NCI-H1930 (cell line): ENCODE data around the gene TMEM63B.
"Not testable (repeated sequence)": the region's sequence is repeated elsewhere in the genome, so short reads cannot be mapped to it uniquely, and the experiment has no call there.

Source experiments
- DNase-seq, 2 experiments: peaks; one replicate each; lab custom pipeline; 2025; lab: John Stamatoyannopoulos, UW

TMEM63B gene

DNA sequence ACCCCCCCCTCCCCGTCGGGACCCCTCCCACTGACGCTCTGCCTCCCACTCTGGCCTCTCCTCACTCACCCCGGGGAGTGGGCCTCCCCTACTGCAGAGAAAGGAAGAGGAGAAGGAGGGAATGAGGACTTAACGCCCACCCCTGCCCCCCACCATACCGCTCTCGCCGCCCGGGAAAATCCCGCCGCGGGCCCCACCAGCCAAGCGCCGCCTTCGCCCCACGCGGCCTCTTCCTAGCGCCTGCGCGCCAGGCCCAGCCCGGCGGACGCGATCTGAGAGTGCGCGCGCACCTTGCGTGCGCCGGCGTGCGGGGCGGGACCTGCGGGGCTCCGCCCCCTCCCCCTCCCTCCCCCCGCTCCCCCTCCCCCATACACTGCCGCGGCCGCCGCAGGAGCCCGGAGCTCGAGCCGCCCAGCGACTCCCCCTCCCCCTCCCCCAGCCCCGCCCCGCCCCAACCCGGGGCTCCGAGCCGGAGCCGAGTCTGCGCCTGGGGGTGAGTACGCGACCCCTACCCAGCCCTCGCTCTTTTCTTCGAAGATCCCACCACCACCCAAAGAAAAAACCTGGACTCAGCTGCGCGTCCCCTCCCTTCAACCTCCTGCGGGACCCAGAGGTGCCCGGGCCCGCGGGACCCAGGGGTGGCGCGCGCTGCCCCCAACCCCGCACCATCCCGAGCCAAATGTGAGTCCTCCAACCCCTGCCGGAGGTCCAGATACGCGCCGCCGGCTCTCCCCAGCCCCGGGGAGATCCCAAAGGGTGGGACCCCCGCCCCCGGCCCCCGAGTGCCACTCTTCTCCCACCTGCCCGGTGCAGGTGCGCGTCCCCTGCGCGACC lies at the start of gene TMEM63B, which contains the start of gene MRPL14:
TSS of gene TMEM63B (plus strand) at position 369 of the 834 bp plus-strand sequence. CDS start 7,031 bp downstream, outside the sequence.
TSS of gene MRPL14 (minus strand) at position 267 of the 834 bp plus-strand sequence. CDS start 10,841 bp downstream, outside the sequence.
- peak; percentile 76 to 90 for DNase-seq

- no peak for DNase-seq
Measured at GRCh38 chr6:44078219-44078826, 49.0 kb upstream of the TMEM63B start.

DNA sequence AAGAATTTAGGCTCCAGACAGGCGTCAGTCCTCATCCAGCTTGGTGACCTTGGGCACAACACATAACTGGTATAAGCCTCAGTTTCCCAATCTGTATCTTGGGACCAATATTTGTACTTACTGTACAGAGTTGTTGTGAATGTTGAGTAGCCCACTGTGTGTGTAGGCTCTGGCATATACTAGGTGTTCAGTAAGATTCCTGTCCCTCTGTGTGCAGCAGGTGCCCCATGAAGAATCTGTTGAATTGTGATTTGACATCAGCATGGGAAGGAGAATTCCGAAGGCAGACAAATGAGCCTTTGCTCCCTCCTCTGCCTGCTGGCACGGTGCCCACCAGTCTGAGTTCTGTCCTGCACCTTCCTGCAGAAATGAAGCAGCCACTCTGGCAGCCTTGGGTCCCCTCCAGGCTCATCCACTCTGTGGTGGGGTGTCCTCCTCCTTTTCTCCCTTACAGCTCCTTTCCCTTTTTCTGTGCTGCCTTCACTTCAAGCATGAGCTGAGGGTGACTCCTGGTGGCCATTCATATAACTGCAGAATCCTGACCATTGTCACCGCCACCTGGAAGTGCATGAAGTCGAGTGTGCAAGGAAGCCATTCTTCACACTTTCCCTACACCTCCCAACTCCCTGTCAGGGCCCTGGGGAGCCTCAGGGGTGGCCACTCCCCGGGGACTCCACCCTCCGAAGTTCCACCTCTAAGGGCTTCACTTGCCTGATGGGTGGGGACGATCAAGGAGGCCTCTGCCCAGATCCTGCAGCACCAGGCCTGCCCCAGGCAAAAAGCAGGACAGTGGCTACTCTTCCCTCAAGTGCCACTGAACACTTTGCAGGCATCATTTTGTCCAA lies 48.3 kb upstream of the TMEM63B start:
- no peak for DNase-seq

DNA sequence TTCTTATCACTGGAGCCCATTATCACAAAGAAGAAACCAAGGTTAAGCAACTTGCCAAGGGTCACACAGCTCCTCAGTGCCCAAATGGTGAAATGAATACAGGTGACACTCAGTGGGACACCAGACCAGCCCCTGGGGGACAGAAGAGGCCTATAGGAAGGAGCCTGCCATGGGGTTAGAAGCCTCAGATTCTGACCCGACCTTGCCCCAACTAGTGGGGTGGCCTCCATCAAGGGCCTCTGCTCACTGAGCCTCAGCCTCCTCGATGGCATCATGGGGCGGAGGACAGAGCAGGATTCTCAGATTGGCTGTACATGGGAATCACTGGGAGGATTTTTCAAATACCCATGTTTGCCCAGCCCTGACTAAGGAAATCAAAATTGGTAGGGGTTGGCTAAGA lies 47.7 kb upstream of the TMEM63B start:
- no peak for DNase-seq

GRCh38 chr6:44080561-44081521 lies 46.5 kb upstream of the TMEM63B start:
- no peak for DNase-seq

DNA sequence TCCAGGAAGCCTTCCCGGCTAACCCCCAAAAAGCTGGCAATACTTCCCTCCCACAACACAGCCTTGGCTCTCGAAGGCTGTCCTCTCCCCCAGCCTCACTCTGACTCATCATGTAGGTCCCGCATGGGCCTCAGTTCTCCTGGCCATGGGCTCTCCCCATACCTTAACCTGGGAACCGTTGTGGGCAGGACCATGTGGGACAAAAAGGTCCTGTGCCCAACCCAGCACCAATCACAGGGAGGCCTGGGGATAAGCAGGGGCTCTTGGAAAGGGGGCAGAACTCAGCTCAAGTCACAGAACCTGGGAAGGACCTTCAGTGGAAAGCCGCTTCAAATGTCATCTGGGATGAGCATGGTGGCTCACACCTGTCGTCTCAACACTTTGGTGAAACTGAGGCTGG lies 45.6 kb upstream of the TMEM63B start:
- no peak for DNase-seq

DNA sequence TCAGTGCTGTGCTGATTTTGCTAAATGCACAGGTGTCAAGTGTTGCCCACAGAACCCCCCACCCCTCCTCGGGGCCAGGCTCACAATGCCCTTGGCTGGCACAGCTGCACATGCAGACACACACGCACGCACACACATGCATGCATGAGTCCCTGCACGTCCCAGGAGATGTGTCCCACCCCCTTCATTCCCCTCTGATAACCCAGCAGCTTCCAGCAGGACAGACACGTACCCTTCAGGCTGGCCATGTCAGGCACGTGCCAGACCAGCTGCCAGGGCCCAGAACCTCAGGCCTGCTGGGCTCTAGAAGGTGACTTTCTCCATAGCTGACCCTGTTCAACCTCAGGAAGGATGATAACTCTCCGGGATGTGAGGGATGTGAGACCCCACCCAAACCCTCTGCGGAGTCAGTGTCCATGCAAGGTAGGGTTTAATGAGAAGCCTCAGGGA lies 44.5 kb upstream of the TMEM63B start:
- DNase-seq, result no peak

DNA sequence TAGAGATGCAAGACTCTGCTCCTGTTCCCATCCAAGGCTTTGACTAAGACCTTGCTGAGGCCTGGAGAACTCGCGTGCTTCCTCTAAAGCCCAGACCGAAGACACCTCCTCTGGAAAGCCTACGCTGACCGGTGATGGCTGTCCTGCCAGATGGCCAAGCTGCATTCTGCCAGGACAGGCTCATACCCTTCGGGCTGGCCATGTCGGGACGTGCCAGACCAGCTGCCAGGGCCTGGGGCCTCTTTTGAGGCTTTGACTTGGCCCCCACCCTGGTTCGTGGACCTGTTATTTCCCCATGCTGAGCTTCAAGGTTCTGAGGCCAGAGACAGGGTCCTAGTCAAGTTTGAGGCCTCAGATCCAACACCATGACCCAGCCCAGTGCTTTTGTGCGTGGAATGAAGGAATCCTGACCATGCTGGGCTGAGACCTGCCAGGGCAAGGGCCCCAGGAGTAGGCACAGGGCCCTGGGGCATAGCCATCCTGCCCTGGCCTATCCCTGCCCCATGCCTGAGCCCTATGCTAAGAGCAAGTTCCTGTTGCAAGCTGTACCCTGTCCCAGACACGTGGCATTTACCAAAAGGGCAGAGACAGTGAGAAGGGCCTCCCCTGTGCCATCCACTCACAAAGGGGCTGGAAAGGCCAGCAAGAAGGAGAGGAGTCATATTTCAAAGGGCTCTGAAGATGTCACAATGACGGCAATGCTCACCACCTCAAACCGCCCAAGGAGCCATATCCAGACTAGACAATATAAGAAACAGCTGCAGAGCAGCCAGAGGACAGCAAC lies 42.9 kb upstream of the TMEM63B start:
- no peak for DNase-seq

DNA sequence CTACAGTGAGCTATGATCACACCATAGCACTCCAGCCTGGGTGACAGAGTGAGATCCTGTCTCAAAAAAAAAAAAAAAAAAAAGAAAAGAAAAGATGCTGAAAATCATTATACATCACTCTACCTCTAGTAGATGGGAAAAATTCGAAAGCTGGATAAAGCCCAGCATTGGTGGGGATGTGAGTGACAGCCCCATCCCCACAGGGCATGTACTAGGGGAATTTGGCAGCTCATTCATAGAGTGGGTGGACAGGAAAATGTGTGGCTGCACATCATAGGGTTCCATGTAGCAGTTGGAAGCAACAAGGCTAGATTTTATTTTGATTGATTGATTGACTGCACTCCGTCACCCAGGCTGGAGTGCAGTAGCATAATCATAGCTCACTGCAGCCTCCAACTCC lies 42.1 kb upstream of the TMEM63B start:
- DNase-seq, result no peak

DNA sequence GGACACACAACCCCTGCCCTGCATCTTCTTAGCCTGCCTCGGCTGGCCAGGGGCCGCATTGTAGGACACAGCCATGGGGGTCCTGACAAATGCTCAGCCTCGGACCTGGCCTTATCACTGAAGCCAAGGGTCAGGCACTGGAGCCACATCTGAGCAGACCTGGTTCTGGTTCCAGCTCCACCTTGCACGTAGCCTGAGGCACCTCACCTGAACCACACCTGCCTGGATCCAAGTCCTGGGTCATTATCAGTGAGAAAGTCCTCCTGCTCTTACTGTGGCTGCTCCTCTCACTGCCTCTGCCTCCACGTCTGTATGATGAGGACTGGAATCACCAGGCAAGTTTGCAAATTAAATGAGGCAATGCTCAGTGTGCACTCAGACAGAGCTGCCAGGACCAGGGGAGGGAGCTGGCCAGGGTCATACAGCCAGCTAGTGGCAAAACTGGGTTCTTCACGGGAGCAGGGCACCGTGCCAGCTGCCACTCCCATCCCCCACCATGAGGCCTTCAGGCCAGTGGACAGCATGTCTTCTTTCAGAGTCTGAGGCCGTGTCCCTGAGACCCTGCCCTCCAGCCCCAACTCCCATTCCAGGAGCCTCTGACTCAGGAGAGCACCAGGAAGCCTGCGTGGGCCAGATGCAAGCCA lies 40.3 kb upstream of the TMEM63B start:
- no peak for DNase-seq

GRCh38 chr6:44087623-44088022 lies 39.7 kb upstream of the TMEM63B start:
- DNase-seq, result no peak

- DNase-seq, result no peak
Measured at GRCh38 chr6:44088827-44089590, 38.3 kb upstream of the TMEM63B start.

- no peak for DNase-seq
Measured at GRCh38 chr6:44090465-44090864, 36.9 kb upstream of the TMEM63B start.

- DNase-seq, result not testable (repeated sequence)
Measured at GRCh38 chr6:44091356-44091755, 36.0 kb upstream of the TMEM63B start.

DNA sequence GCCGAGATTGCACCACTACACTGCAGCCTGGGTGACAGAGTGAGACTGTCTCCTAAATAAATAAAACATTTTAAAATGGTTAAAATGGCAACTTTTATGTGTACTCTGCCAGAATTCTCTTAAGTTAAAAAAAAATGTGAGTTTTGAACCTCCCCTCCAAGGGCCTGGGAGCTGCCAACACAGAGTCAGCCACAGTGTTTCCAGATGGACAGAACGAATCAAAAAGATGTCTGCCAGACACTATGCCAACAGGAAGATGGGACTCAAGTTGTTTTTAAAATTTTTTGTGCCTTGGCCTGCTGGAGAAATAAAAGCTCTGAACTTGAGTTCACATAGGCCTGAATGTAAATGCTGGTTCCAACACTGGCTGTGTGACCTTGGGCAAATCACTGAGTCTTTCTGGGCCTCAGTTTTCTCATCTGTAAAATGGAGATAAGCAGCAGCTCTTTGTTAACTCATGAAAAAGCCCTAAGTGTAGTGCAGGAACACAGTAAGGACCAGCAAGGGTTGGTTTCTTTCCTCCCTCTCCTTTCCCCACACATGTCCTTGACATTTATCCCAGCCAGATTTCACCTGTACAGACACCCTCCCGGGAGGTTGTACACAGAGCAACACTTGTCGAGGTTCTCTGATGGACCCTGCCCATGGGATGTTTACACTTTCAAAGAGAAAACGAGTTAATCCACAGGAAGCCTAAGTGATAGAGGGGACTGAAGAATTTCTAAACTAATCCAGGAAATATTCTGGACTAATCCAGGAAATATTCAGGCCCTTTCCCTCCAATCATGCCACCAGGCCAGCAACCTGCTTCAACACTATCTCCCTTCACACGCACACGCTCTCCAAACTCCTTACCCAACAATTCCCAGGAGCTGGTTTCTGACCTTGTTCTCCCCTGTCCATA lies 35.1 kb upstream of the TMEM63B start:
- no peak for DNase-seq

GRCh38 chr6:44093066-44093465 lies 34.3 kb upstream of the TMEM63B start:
- no peak for DNase-seq

GRCh38 chr6:44093750-44094402 lies 33.5 kb upstream of the TMEM63B start:
- DNase-seq, result no peak
